T47D (cell line): Measurements from ENCODE around the gene PTPRK.

Source experiments
- DNase-seq, 2 experiments: peaks; one replicate each; pipeline versions ENCODE4 v3.0.0 to v3.0.0-alpha.2; 2011 to 2012; ENCODE audit warnings: low read depth in 1 of 2, low spot score in 1 of 2
- JUND ChIP-seq: IDR thresholded peaks from 2 replicates; pipeline ENCODE4 v1.6.1; 2012; ENCODE audit warnings: low read depth
- in situ Hi-C: cut with HindIII; loops from 2 replicates; pipeline ENCODE4 v1.10.0; 2016; ENCODE audit warnings: low sequenced_read_pairs, low pct_unique_long_range_greater_than_20kb

PTPRK gene

DNA sequence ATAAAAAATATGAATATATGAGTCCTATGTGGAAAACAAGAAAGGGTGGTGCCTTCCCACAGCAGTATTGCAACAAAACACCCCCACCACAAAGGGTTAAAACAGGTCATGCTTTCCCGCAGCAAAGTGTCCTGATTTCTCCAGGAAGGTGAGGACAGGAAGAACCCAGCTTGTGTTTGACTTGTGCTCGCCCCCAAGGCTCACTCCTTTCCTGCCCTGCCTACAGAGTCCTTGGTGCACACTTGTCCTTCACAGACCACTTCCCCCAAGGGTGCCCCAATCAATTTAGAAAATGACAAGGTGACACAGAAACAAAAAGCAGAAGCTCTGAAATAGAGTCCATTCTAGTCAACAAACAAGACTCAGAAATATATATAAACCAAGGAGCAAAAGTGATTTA lies 237.4 kb downstream of the PTPRK start:
- DNase-seq = no peak
- in situ Hi-C loops = no loop called here
- no peak for TF ChIP-seq JUND

DNA sequence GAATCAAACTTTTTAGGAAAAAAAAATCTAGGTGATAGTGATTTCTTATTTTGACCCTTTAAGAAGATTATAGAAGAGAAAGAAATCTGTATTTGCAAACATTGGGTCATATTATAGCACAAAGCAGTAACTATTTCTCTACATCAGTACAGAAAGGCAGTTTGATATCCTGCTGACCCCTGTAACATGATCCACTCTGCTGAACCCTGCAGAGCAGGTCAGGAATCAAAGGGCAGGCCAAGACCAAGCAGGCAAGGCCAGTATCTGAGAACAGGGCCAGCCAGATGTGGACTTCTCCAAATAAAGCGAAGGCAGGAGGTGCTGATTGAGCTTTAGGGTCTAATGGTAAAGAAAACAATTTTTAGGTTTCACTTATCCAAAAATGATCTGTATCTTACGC lies 239.4 kb downstream of the PTPRK start:
- DNase-seq = no peak
- in situ Hi-C loops = no loop called here
- TF ChIP-seq JUND = no peak

DNA sequence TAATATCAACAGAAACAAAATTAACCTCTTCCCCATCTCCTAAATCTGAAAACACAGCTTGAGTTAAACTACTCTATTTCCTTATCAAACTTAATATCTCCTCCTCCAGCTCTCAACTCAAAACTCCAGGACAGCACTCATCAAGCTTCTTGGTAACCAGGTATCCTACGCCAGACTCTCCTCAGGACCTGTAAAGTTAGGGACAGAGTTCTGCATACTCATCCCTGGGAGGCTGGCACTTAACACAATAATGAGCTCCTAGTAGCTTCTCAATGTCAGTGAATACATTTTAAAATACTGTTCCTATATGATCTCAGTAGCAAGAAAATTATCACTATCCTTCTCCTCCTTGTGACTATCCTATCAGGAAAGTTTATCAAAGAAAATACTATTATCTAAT lies 240.3 kb downstream of the PTPRK start:
- no peak for DNase-seq
- in situ Hi-C loops = no loop called here
- TF ChIP-seq JUND = no peak

DNA sequence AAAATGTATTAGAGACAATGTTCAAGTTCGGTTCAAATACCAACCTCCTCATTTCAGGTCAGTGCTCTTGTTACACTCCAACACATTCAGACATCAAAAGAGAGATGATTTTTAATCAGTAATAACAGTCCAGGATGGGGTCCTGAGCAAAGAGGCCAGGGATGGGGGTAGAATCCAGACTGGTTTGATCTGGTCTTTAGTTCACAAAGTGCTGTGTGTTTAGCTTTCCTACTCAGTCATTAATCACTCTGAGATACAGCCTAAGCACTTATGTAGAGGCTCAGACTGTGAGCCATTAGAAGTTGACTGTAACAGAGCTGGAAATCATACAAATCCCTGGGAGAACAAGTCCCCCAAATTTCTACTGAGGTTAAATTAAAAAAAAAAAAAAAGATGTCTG lies 241.6 kb downstream of the PTPRK start:
- in situ Hi-C loops = no loop called here
- TF ChIP-seq JUND = no peak
- DNase-seq = no peak

DNA sequence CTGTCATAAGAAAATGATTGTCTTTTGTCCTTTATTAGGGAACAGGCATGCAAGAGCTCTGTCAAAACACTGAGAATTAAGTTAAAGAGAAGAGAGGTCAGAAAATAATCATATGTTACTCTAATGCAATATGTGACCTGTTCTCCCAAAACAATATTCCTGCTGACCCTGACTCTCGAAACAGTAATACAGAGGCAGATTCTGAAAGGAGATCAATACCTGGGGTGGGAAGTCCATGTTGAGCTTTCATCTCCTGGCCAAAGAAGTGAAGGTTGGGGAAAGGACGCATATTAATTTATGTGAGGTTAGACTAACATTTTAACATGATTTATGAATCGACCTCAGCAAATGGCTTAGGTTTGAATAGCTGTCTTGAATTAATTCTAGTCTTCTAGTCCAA lies 243.0 kb downstream of the PTPRK start:
- no peak for DNase-seq
- no peak for TF ChIP-seq JUND
- in situ Hi-C loops = no loop called here

DNA sequence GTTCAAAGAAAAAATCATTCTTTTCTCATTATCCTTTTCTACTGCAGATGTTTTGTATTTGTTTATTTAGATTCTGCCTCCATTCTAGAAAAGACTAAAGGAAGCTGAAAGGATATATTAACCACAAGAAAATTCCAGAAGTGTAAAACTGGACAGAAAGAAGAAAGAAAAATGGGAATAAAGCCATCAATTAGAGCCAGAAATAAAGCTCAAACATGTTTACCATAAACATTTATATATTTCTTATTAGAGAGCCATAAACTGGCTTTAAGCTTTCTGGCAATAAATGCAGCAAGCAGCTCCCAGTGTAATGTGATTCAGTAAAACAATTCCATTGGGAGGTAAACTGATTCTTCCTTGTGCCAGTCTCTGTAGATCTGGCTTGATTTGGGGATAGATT lies 244.1 kb downstream of the PTPRK start:
- DNase-seq = no peak
- no peak for TF ChIP-seq JUND
- in situ Hi-C loops = no loop called here

DNA sequence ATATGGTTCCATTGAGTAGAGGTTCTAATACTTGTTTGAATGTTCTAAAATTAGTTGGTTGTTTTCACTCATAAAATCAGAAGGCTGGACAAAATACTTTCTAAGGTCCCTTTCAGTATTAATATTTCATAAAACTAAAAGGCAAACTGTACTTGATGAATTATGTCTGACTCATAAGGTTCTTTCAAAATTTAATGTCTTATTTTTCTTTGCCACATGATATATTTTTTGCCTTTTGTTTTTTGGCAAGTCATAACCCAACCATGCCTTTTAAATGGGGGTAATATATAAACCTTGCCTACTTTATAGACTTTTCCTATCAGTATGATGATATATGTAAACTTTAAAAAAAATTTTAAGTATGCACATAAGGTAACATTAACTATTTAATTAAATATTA lies 244.7 kb downstream of the PTPRK start:
- no peak for TF ChIP-seq JUND
- DNase-seq = no peak
- in situ Hi-C loops = no loop called here

DNA sequence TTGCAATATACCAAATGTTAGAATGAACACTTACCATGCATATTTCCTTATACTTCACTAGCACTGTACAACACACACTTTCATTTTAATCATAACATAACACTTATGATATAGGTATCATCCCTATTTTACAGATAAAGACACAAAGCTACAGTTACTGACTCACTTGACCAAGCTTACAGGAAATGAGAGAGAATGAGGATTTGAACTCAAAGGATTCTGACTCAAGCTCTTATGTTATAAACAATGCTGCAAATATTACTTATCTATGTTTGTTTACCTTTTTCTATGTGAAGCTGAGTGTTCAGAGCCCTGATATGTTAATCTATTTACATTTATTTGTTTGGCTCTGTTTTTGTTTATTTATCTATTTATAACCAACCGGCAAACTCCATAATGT lies 245.4 kb downstream of the PTPRK start:
- no peak for TF ChIP-seq JUND
- no peak for DNase-seq
- in situ Hi-C loops = no loop called here

DNA sequence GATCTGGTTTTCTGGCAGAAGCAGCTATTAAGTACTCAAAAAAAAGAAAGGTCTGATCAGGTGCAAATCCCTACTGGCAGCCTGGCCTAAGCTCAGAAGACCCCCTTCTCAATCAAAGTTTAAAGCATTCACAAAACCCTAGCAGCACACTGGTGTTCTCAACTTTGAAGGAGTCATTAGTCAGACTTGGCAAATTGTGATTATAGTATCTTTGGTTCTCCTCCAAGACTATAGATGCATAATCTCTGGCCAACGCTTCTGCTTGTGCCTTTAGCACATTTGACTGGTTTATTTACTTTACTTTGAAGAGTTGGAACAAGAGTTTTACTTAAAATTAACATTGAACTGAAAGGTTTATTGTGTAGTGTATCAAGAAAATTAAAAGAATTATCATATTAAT lies 248.9 kb downstream of the PTPRK start:
- no peak for TF ChIP-seq JUND
- in situ Hi-C loops = no loop called here
- no peak for DNase-seq

DNA sequence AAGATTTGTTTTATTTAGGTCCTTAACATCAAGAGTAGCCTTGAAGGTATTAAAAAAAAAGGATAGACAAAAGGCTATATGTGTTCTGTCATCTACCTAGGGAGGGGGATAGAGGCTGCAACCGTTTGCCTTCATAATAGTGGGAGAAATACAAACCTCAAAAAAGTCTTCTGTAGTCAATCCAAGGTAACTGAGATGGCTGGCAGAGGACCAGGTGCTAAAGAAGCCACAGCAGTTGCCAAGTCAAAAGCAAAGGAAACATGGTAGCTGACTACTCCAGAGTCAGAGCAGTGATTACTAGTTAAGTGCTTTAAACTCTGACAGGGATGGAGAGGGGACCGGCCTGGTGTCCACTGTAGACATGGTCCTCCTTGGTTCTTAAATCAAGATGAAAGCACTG lies 249.4 kb downstream of the PTPRK start:
- DNase-seq = no peak
- in situ Hi-C loops = no loop called here
- no peak for TF ChIP-seq JUND

DNA sequence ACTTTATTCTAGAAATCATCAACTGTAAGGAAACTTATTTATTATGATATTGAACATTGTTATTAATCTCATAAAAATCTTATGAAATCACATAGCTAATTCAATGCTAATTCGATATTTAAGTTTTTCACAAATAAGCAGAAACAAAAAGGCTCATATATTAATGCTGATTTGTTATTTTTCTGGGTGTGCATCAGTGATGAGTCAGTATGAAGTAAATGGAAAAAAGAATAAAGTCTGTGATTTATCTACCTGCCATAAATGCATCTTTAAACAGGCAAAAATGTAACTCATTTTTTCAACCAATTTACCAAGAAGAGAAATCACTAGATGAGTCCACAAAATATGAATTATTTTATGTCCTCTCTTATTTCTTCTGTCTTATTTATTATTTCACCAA lies 253.5 kb downstream of the PTPRK start:
- DNase-seq = no peak
- TF ChIP-seq JUND = no peak
- in situ Hi-C loops = no loop called here

DNA sequence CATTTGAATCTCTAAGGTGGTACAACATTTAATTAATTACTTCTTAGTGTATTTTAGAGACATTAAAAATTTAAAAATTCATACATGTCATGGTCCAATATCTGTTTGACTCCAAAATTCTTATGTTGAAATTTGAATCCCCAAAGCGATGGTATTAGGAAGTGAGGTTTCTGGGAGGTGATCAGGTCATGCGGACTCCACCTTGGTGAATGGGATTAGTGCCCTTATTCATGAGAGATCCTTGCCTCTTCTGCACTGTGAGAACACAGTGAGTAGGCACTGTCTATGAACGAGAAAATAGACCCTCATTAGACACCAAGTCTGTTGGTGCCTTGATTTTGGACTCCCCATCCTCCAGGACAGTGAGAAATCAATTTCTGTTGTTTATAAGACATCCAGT lies 254.7 kb downstream of the PTPRK start:
- no peak for DNase-seq
- in situ Hi-C loops = no loop called here
- TF ChIP-seq JUND = no peak

DNA sequence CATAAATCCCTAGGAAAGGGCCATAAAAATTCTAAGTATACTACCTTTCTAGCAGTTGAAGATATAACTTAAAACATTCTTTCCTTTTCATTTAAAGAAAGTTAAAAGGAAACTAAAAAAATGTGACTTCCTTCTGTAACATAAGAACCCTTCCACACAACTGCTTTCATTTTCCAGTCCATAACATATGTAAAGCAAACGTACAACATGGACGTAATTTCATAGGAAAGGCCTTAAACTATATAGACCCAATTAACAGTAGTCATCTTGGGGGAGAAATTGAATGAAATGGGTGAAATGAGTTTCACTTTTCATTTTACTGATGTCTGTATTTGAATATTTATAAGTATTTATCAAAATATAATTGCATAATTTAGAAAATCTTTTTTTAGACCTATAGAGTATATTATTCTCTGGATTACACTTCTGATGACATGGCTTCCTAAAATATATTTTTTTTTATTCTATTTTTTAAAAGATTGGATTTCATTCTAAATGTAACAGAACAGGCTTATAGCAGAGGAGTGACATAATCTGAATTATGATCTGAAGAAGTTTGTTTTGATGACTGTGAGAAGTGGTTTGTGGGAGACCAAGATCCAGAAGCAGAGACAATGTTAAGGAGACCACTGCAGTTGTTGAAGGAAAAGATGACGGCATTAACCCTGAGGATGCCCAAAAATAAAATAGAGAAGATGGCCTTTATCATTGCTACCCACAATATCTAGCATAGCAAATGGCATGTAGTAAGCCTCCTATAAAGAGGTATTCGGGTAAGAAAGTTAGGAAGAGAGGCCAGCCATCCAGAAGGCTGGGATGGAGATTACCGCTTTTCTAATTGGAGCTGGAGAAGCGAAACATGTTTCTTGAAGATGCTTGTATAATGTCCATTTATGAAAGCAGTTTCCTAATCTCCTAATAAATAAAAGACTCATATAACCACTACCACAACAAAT lies 260.4 kb downstream of the PTPRK start:
- in situ Hi-C loops = no loop called here
- DNase-seq = no peak
- no peak for TF ChIP-seq JUND
